Subcutaneous adipose tissue (tissue), 4 donors: ENCODE results near the gene SLC49A4. TPM values are rescaled to one million over a fixed set of nuclear protein-coding genes. Genes with fewer than 3 reads are reported as not detected.

Experiments
- CTCF ChIP-seq: fragments of 450-650 bp; IDR thresholded peaks from one replicate; pipeline ENCODE4 v1.5.1; 2016; ENCODE audit warnings: low read depth, mild to moderate bottlenecking, control low read depth, antibody characterized with exemption, moderate library complexity
- total RNA-seq, 4 donors: library from RNA; depleted of rRNA; stranded (reverse); fragments of >200 nt; gene quantifications; one replicate each; pipeline ENCODE4 v1.1.0, GENCODE V29; 2016

The SLC49A4 gene
- 10 to 100 TPM; 21.1 to 27.1 (median 23.2) TPM for total RNA-seq

- TF ChIP-seq CTCF = no peak
Measured at GRCh38 chr3:122794779-122795673, at the start of gene SLC49A4. SLC49A4 (plus strand) TSS chr3:122795069; CDS start chr3:122795193, 124 bp downstream.

GRCh38 chr3:122745369-122746021 lies 49.4 kb upstream of the SLC49A4 start:
- no peak for TF ChIP-seq CTCF

GRCh38 chr3:122748347-122748746 lies 46.5 kb upstream of the SLC49A4 start:
- no peak for TF ChIP-seq CTCF

- TF ChIP-seq CTCF = no peak
Measured at GRCh38 chr3:122754929-122755328, 39.9 kb upstream of the SLC49A4 start.

GRCh38 chr3:122755491-122755890 lies 39.4 kb upstream of the SLC49A4 start:
- TF ChIP-seq CTCF = no peak

GRCh38 chr3:122758877-122759560 lies 35.9 kb upstream of the SLC49A4 start:
- TF ChIP-seq CTCF = no peak
